ENCODE measurements around the gene CPTP. TPM values are rescaled to one million over a fixed set of nuclear protein-coding genes. Genes with fewer than 3 reads are reported as not detected.

Gene CPTP
- total RNA-seq, 1 experiment from 2014 or later: 141 TPM

DNA sequence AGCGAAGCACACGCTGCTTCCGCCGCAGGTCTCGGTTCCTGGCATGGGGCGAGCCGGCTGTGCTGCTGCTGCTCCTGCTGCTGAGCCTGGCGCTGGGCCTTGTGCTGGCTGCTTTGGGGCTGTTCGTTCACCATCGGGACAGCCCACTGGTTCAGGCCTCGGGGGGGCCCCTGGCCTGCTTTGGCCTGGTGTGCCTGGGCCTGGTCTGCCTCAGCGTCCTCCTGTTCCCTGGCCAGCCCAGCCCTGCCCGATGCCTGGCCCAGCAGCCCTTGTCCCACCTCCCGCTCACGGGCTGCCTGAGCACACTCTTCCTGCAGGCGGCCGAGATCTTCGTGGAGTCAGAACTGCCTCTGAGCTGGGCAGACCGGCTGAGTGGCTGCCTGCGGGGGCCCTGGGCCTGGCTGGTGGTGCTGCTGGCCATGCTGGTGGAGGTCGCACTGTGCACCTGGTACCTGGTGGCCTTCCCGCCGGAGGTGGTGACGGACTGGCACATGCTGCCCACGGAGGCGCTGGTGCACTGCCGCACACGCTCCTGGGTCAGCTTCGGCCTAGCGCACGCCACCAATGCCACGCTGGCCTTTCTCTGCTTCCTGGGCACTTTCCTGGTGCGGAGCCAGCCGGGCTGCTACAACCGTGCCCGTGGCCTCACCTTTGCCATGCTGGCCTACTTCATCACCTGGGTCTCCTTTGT, 9.1 kb downstream of the CPTP start:
- ATAC-seq (peak; percentile 2), DNase-seq (no peak)
- Histone ChIP-seq H3K36me3 (ENCODE audit: low read depth, low read length) (peaks cover 27% of the 10 kb centered on the region), H3K4me3 (ENCODE audit: low read length) (no peak overlapping the region), H3K79me2 (ENCODE audit: low read length) (no peaks in the 10 kb centered on the region), H3K27me3 (ENCODE audit: low read length) (no peaks in the 10 kb centered on the region), H4K20me1 (ENCODE audit: low read length) (peaks cover 5% of the 10 kb centered on the region; the same call in 1 of the 2 replicates), H3F3A (ENCODE audit: low read length, unreplicated experiment) (no peaks in the 10 kb centered on the region), H3K9me2 (replicated peaks; ENCODE audit: low read length) (no peaks in the 10 kb centered on the region), H3K4me2 (ENCODE audit: low read length) (no peak overlapping the region), H2AFZ (ENCODE audit: low read length) (no peak overlapping the region), H3K9ac (ENCODE audit: low read length) (no peak overlapping the region), H3K27ac (ENCODE audit: low read length) (no peak overlapping the region), H3K4me1 (ENCODE audit: insufficient read depth, low read length) (peaks cover 36% of the 10 kb centered on the region), H3K9me3 (ENCODE audit: low read length) (no peaks in the 10 kb centered on the region)
- no TSS peak for BruUV-seq (replicated peaks)
- no peak for TF ChIP-seq EZH2phosphoT487 (IDR thresholded peaks at IDR 0.05; ENCODE audit: borderline replicate concordance, low read length)
- TF ChIP-seq EZH2 (IDR thresholded peaks at IDR 0.05; ENCODE audit: low read length, unreplicated experiment): no peak
- TF ChIP-seq, protein P1, sequence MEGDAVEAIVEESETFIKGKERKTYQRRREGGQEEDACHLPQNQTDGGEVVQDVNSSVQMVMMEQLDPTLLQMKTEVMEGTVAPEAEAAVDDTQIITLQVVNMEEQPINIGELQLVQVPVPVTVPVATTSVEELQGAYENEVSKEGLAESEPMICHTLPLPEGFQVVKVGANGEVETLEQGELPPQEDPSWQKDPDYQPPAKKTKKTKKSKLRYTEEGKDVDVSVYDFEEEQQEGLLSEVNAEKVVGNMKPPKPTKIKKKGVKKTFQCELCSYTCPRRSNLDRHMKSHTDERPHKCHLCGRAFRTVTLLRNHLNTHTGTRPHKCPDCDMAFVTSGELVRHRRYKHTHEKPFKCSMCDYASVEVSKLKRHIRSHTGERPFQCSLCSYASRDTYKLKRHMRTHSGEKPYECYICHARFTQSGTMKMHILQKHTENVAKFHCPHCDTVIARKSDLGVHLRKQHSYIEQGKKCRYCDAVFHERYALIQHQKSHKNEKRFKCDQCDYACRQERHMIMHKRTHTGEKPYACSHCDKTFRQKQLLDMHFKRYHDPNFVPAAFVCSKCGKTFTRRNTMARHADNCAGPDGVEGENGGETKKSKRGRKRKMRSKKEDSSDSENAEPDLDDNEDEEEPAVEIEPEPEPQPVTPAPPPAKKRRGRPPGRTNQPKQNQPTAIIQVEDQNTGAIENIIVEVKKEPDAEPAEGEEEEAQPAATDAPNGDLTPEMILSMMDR (conservative IDR thresholded peaks at IDR 0.05; ENCODE audit: low read depth, low read length): no peak
- POLR2A ChIA-PET (ENCODE audit: unreplicated experiment): interaction anchor here (0.7 kb wide), 1 partner anchor 25 kb away, joined by 4 read pairs; no protein-coding TSS in a partner anchor
- CTCF ChIA-PET: no interaction called here
- intact Hi-C loops (cut with micrococcal nuclease): no loop called here

DNA sequence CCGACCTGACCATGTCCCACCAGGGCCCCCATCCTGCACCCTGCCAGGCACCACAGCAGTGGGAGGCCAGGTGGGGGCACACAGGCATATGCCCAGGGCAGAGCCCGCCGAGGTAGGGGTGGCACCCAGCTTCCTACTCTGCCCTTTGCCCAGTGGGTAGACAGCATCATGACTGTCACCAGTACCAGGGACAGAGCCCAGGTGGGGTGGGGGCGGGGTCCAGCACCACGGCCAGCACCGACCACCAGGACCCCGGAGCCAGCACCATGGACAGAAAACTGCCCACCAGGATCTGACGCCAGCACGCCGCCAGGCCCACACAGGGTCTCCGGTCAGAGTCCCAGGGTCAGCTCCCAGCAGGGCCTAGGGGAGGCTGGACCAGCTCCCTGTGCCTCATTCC, 10.2 kb downstream of the CPTP start:
- no peak overlapping the region for H3K4me3 ChIP-seq (ENCODE audit: low read length)
- no peaks in the 10 kb centered on the region for H3F3A ChIP-seq (ENCODE audit: low read length, unreplicated experiment)
- no peak overlapping the region for H3K9ac ChIP-seq (ENCODE audit: low read length)
- DNase-seq: no peak
- H3K36me3 ChIP-seq (ENCODE audit: low read depth, low read length): peaks cover 32% of the 10 kb centered on the region
- CTCF ChIA-PET: interaction anchor here (0.5 kb wide), 1 partner anchor 138 kb away, joined by 9 read pairs; no protein-coding TSS in a partner anchor
- H4K20me1 ChIP-seq (ENCODE audit: low read length): peaks cover 5% of the 10 kb centered on the region; the same call in 1 of the 2 replicates
- H3K4me1 ChIP-seq (ENCODE audit: insufficient read depth, low read length): peaks cover 36% of the 10 kb centered on the region
- POLR2A ChIA-PET (ENCODE audit: unreplicated experiment): no interaction called here
- H3K27me3 ChIP-seq (ENCODE audit: low read length): no peaks in the 10 kb centered on the region
- H3K9me2 ChIP-seq (replicated peaks; ENCODE audit: low read length): no peaks in the 10 kb centered on the region
- no peak overlapping the region for H3K4me2 ChIP-seq (ENCODE audit: low read length)
- H3K27ac ChIP-seq (ENCODE audit: low read length): no peak overlapping the region
- no peak for ATAC-seq
- H3K9me3 ChIP-seq (ENCODE audit: low read length): no peaks in the 10 kb centered on the region
- TF ChIP-seq, protein P1 (conservative IDR thresholded peaks at IDR 0.05; ENCODE audit: low read depth, low read length): no peak
- TF ChIP-seq EZH2phosphoT487 (IDR thresholded peaks at IDR 0.05; ENCODE audit: borderline replicate concordance, low read length): no peak
- TF ChIP-seq EZH2 (IDR thresholded peaks at IDR 0.05; ENCODE audit: low read length, unreplicated experiment): no peak
- H2AFZ ChIP-seq (ENCODE audit: low read length): no peak overlapping the region
- no TSS peak for BruUV-seq (replicated peaks)
- H3K79me2 ChIP-seq (ENCODE audit: low read length): no peaks in the 10 kb centered on the region; the same call in 1 of the 2 replicates
- intact Hi-C loops (cut with micrococcal nuclease): no loop called here

DNA sequence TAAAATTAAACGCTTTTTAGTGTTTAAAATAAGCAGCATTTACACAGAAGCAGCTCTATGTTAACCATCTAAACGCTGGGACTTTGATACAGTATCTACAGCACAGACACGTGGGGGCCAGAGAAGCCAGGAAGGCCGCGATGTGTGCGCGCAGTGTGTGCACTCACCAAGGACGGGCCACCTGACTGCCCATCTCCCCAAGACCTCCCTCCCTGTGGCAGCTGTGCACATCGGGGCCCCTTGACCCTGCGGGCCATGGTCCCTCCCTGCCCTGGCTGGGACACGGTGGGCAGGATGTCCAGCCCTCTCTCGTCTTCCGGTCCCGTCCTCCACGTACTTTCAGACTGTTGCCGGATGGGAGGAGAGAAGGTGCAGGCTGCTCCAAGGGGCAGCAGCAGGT, 10.7 kb downstream of the CPTP start:
- ATAC-seq: no peak
- H3K36me3 ChIP-seq (ENCODE audit: low read depth, low read length): peaks cover 37% of the 10 kb centered on the region
- CTCF ChIA-PET: no interaction called here

More for the DNA sequence above, 10.7 kb downstream of the CPTP start:
- POLR2A ChIA-PET (ENCODE audit: unreplicated experiment): no interaction called here
- Histone ChIP-seq H4K20me1 (ENCODE audit: low read length) (peaks cover 5% of the 10 kb centered on the region; the same call in 1 of the 2 replicates), H3K27me3 (ENCODE audit: low read length) (no peaks in the 10 kb centered on the region), H3K4me1 (ENCODE audit: insufficient read depth, low read length) (peaks cover 32% of the 10 kb centered on the region), H3K9me2 (replicated peaks; ENCODE audit: low read length) (no peaks in the 10 kb centered on the region), H3K4me2 (ENCODE audit: low read length) (no peak overlapping the region), H3K79me2 (ENCODE audit: low read length) (no peaks in the 10 kb centered on the region; the same call in 1 of the 2 replicates), H3K27ac (ENCODE audit: low read length) (no peak overlapping the region), H2AFZ (ENCODE audit: low read length) (no peak overlapping the region), H3K9me3 (ENCODE audit: low read length) (no peaks in the 10 kb centered on the region), H3K4me3 (ENCODE audit: low read length) (no peak overlapping the region), H3F3A (ENCODE audit: low read length, unreplicated experiment) (no peaks in the 10 kb centered on the region), H3K9ac (ENCODE audit: low read length) (no peak overlapping the region)
- TF ChIP-seq, protein P1 (conservative IDR thresholded peaks at IDR 0.05; ENCODE audit: low read depth, low read length): no peak
- TF ChIP-seq EZH2 (IDR thresholded peaks at IDR 0.05; ENCODE audit: low read length, unreplicated experiment) (no peak), EZH2phosphoT487 (IDR thresholded peaks at IDR 0.05; ENCODE audit: borderline replicate concordance, low read length) (no peak)
- intact Hi-C loops (cut with micrococcal nuclease): no loop called here
- TSS peak; percentile 32 for BruUV-seq (replicated peaks)
- DNase-seq: no peak

Measured in PC-3 (cell line).